HepG2 (cell line): Measurements from ENCODE around the gene PADI6. TPM values are rescaled to one million over a fixed set of nuclear protein-coding genes. Genes with fewer than 3 reads are reported as not detected.

ENCODE experiments used
- BCL6 ChIP-seq: IDR thresholded peaks from 2 replicates; pipeline ENCODE4 v1.6.1; 2016; ENCODE audit warnings: missing genetic modification reagents, missing compliant biosample characterization
- CSRNP2 ChIP-seq: sonication (generic); formaldehyde crosslinking; conservative IDR thresholded peaks from 2 replicates; pipeline ENCODE4 v1.8.0; 2022; ENCODE audit warnings: low read depth, missing genetic modification reagents
- MAFG ChIP-seq: sonication (generic); formaldehyde crosslinking; IDR thresholded peaks from 2 replicates; pipeline ENCODE4 v1.5.1; 2020; ENCODE audit warnings: mild to moderate bottlenecking, missing genetic modification reagents
- MAFK ChIP-seq, 2 experiments: IDR thresholded peaks in 1 of 2; conservative IDR thresholded peaks in 1 of 2; 2 replicates each; pipeline ENCODE4 v1.6.1; 2011; ENCODE audit warnings: improper control_type of control experiment in 2 of 2, low read length in 2 of 2
- MTF2 ChIP-seq: sonication (generic); formaldehyde crosslinking; IDR thresholded peaks from 2 replicates; pipeline ENCODE4 v1.5.0; 2020; ENCODE audit warnings: missing genetic modification reagents, borderline replicate concordance
- MYNN ChIP-seq: sonication (generic); formaldehyde crosslinking; IDR thresholded peaks from 2 replicates; pipeline ENCODE4 v1.4.0; 2020; ENCODE audit warnings: mild to moderate bottlenecking, low read depth, missing genetic modification reagents
- NFKB2 ChIP-seq: sonication (generic); formaldehyde crosslinking; IDR thresholded peaks from 2 replicates; pipeline ENCODE4 v1.4.0; 2020; ENCODE audit warnings: missing genetic modification reagents, borderline replicate concordance
- NR0B2 ChIP-seq: sonication (generic); formaldehyde crosslinking; IDR thresholded peaks from 2 replicates; pipeline ENCODE4 v1.4.0; 2020; ENCODE audit warnings: mild to moderate bottlenecking, missing genetic modification reagents
- SALL1 ChIP-seq: sonication (generic); formaldehyde crosslinking; IDR thresholded peaks from 2 replicates; pipeline ENCODE4 v1.8.0; 2022; ENCODE audit warnings: mild to moderate bottlenecking, missing genetic modification reagents
- TP53 ChIP-seq: sonication (generic); formaldehyde crosslinking; conservative IDR thresholded peaks from 2 replicates; pipeline ENCODE4 v1.4.0; 2020; ENCODE audit warnings: missing genetic modification reagents
- YY1 ChIP-seq: IDR thresholded peaks from 2 replicates; pipeline ENCODE4 v1.6.1; 2011; ENCODE audit warnings: low read length, low read depth, moderate library complexity, mild to moderate bottlenecking; ENCODE audit not compliant: insufficient read depth, insufficient replicate concordance
- ZBTB20 ChIP-seq: sonication (generic); formaldehyde crosslinking; IDR thresholded peaks from 2 replicates; pipeline ENCODE4 v1.8.1; 2023; ENCODE audit warnings: missing genetic modification reagents, low read depth, mild to moderate bottlenecking, borderline replicate concordance
- ZNF34 ChIP-seq: sonication (generic); formaldehyde crosslinking; IDR thresholded peaks from 2 replicates; pipeline ENCODE4 v1.4.0; 2020; ENCODE audit warnings: mild to moderate bottlenecking, missing genetic modification reagents, borderline replicate concordance
- ZNF354B ChIP-seq: sonication (generic); formaldehyde crosslinking; IDR thresholded peaks from 2 replicates; pipeline ENCODE4 v1.8.0; 2022; ENCODE audit warnings: mild to moderate bottlenecking, missing genetic modification reagents
- ZNF451 ChIP-seq: sonication (generic); formaldehyde crosslinking; IDR thresholded peaks from 2 replicates; pipeline ENCODE4 v1.5.0; 2020; ENCODE audit warnings: mild to moderate bottlenecking, missing genetic modification reagents
- ZNF503 ChIP-seq: sonication (generic); formaldehyde crosslinking; IDR thresholded peaks from 2 replicates; pipeline ENCODE4 v1.4.0; 2020; ENCODE audit warnings: missing genetic modification reagents
- ZNF562 ChIP-seq: sonication (generic); formaldehyde crosslinking; IDR thresholded peaks from 2 replicates; pipeline ENCODE4 v1.8.0; 2022; ENCODE audit warnings: missing genetic modification reagents, borderline replicate concordance
- ZNF761 ChIP-seq: sonication (generic); formaldehyde crosslinking; conservative IDR thresholded peaks from 2 replicates; pipeline ENCODE4 v1.4.0; 2020; ENCODE audit warnings: mild to moderate bottlenecking, missing genetic modification reagents
- polyA plus RNA-seq, 8 experiments: library from polyadenylated mRNA; depleted of rRNA in 3 of 8; stranded (reverse) in 7 of 8; unstranded in 1 of 8; fragments of >200 nt; fragmentation: Illumina TruSeq in 4 of 8; extraction: Trizol in 4 of 8; gene quantifications; 2 replicates each; pipeline versions ENCODE4 v1.2.1 to v1.2.3, GENCODE V29; 2011 to 2016; ENCODE audit warnings: low read depth in 4 of 8, missing spikeins in 1 of 8, mixed read lengths in 1 of 8; ENCODE audit not compliant: insufficient read depth in 1 of 8
- total RNA-seq, 5 experiments: library from RNA; depleted of rRNA; stranded (reverse); fragments of >200 nt; fragmentation: Illumina TruSeq; extraction: Trizol; gene quantifications; 2 replicates each; pipeline ENCODE4 v1.2.3, GENCODE V29; 2016; ENCODE audit warnings: low read depth in 1 of 5
- TF ChIP-seq, protein P1 (sequence below): sonication (generic); formaldehyde crosslinking; conservative IDR thresholded peaks from 2 replicates; pipeline ENCODE4 v1.4.0; 2020; ENCODE audit warnings: missing genetic modification reagents
- TF ChIP-seq, protein P2 (sequence below): sonication (generic); formaldehyde crosslinking; IDR thresholded peaks from 2 replicates; pipeline ENCODE4 v1.5.0; 2020; ENCODE audit warnings: mild to moderate bottlenecking, low read depth, missing genetic modification reagents, borderline replicate concordance
- TF ChIP-seq, protein P3 (sequence below): sonication (generic); formaldehyde crosslinking; IDR thresholded peaks from 2 replicates; pipeline ENCODE4 v1.4.0; 2020; ENCODE audit warnings: mild to moderate bottlenecking, missing genetic modification reagents, borderline replicate concordance
- TF ChIP-seq, protein P4 (sequence below): IDR thresholded peaks from 2 replicates; pipeline ENCODE4 v1.6.1; 2016

Gene PADI6
- total and polyA plus RNA-seq, 2 of the 13 experiments (the other 11 are each of a cell fraction or from before 2014, with no cell fraction given): not detected

- TF ChIP-seq ZNF354B (no peak), BCL6 (CRISPR knock-in tag) (peak; percentile 77), ZBTB20 (CRISPR knock-in tag) (no peak), CSRNP2 (CRISPR knock-in tag) (no peak), MTF2 (no peak), ZNF562 (CRISPR knock-in tag) (no peak), MYNN (no peak), YY1 (no peak), NFKB2 (no peak), ZNF503 (CRISPR knock-in tag) (no peak), ZNF761 (CRISPR knock-in tag) (no peak), NR0B2 (CRISPR knock-in tag) (no peak), MAFK (conservative IDR thresholded peaks at IDR 0.05 in 1 of 2, IDR thresholded peaks at IDR 0.05 in 1 of 2; ENCODE audit: low read length in 2 of 2) (no peak), ZNF451 (no peak), TP53 (no peak), SALL1 (CRISPR knock-in tag) (peak; percentile 48; the same call in 1 of the 2 replicates), ZNF34 (CRISPR knock-in tag) (no peak), MAFG (CRISPR knock-in tag) (no peak)
- TF ChIP-seq, protein P1, sequence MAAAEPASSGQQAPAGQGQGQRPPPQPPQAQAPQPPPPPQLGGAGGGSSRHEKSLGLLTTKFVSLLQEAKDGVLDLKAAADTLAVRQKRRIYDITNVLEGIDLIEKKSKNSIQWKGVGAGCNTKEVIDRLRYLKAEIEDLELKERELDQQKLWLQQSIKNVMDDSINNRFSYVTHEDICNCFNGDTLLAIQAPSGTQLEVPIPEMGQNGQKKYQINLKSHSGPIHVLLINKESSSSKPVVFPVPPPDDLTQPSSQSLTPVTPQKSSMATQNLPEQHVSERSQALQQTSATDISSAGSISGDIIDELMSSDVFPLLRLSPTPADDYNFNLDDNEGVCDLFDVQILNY: no peak
- TF ChIP-seq, protein P2, sequence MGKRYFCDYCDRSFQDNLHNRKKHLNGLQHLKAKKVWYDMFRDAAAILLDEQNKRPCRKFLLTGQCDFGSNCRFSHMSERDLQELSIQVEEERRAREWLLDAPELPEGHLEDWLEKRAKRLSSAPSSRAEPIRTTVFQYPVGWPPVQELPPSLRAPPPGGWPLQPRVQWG (CRISPR knock-in tag): no peak
- TF ChIP-seq, protein P3, sequence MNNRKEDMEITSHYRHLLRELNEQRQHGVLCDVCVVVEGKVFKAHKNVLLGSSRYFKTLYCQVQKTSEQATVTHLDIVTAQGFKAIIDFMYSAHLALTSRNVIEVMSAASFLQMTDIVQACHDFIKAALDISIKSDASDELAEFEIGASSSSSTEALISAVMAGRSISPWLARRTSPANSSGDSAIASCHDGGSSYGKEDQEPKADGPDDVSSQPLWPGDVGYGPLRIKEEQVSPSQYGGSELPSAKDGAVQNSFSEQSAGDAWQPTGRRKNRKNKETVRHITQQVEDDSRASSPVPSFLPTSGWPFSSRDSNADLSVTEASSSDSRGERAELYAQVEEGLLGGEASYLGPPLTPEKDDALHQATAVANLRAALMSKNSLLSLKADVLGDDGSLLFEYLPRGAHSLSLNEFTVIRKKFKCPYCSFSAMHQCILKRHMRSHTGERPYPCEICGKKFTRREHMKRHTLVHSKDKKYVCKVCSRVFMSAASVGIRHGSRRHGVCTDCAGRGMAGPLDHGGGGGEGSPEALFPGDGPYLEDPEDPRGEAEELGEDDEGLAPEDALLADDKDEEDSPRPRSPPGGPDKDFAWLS (CRISPR knock-in tag): no peak
- TF ChIP-seq, protein P4, sequence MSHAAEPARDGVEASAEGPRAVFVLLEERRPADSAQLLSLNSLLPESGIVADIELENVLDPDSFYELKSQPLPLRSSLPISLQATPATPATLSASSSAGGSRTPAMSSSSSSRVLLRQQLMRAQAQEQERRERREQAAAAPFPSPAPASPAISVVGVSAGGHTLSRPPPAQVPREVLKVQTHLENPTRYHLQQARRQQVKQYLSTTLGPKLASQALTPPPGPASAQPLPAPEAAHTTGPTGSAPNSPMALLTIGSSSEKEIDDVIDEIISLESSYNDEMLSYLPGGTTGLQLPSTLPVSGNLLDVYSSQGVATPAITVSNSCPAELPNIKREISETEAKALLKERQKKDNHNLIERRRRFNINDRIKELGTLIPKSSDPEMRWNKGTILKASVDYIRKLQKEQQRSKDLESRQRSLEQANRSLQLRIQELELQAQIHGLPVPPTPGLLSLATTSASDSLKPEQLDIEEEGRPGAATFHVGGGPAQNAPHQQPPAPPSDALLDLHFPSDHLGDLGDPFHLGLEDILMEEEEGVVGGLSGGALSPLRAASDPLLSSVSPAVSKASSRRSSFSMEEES: no peak
Observed at GRCh38 chr1:17432412-17432811, 60.4 kb downstream of the PADI6 start (continued).
